ENCODE data around the gene MSLN.

The MSLN gene

DNA sequence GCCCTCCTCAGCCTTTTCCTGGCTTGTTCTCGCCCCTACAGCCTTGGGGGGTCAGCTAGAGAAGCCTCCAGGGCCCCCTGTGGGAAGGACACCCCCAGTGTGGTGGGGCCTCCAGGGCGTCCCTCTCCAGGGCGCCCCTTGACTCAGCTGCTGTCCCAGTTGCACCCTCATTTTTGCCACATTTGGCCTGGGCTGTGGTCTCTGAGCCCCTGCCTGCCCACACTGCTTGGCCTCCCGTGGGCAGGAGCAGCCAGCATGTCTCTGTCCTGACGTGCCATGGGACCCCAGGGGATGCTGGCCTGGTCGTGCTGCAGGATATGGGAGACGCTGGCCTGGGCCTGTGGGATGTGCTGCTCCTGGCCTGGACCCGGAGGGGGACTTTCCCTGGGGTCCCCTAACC, 32.9 kb downstream of the MSLN start:
- no peak for DNase-seq (ENCODE audit: low spot score)

DNA sequence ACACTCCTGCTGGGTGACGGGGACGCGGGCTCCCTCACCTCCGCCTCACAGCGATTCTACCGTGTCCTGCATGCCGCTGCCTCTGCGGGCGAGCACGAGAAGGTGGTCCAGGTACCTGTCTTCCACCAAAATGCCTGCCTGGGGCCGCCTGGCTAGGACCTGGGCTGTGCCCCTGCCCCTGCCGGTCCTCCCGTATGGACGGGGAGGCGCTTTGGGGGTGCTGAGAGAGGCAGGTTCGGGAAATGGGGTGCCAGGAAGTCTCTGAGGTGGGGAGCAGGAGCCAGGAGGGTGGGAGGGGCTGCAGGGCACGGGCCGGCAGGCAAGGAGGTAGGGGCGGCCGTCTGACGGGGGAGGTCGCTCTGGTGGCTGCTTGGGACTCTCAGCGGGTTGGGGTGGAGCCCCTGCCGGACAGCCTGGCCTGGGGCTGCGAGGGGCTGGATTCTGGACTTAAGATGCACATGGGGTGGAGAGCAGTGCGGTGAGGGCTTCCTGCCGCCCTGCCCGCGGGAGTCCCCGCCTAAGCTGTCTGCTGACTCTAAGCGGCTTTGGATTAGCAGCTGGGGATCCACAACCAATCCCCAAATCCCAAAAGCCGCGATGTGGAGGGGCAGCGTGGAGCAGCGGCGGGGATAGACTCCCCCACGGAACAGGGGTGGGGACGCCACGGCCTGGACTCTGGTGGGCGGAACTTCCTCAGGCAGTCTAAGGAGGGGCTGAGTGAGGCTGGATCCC, 33.7 kb downstream of the MSLN start:
- DNase-seq (ENCODE audit: low spot score) = no peak

GRCh38 chr16:794853-795466, 34.4 kb downstream of the MSLN start:
- DNase-seq (ENCODE audit: low spot score) = no peak

- DNase-seq (ENCODE audit: low spot score) = no peak
These were observed 35.2 kb downstream of the MSLN start for GRCh38 chr16:795580-796229.

DNA sequence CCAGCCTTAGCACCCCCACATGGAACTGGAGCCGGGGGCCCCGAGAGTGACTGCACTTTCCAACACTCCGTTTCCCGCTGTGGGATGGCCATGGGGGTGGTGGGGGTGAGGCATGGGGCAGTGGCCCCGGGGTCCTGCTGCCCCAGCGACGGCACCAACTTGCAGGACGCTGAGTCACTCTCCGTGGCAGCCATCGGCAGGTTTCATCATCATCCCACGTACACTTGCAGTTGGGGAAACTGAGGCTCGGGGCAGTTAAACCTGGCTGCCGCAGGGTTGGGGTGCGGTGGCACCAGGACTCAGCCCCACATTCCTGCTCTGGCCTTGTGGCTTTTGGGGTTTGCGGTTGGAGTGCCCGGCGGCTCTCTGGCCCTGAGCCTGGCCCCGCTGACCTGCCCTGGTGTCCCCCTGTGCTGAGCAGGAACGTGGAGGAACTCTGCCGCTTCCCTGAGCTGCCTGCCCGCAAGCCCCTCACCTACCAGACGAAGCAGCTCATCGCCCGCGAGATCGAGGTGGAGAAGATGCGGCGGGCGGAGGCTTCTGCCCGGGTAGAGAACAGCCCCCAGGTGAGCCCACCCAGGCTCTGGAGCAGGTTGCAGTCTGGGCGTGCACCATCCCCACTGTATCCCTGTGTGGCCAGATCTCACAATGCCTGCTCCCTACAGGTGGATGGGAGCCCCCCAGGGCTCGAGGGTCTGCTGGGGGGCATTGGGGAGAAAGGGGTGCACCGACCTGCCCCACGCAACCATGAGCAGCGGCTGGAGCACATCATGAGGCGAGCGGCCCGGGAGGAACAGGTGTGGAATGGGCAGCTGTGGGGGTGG, 36.0 kb downstream of the MSLN start:
- no peak for DNase-seq (ENCODE audit: low spot score)

- no peak for DNase-seq (ENCODE audit: low spot score)
These were observed 36.5 kb downstream of the MSLN start for GRCh38 chr16:797120-797420.

DNA sequence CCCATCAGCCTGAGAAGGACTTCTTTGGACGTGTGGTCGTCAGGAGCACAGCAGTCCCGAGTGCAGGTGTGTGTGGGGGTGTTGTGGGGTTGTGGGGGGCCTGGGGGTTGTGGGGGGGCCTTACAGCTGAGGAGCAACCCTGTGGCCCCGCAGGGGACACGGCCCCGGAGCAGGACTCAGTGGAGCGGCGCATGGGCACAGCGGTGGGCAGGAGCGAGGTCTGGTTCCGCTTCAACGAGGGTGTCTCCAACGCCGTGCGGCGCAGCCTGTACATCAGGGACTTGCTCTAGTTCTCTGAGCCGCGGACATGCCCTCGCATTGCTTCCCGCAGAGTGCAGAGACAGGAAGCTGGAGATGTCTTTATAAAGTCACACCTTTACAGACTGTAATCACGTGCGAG, 37.2 kb downstream of the MSLN start:
- DNase-seq (ENCODE audit: low spot score) = no peak

DNA sequence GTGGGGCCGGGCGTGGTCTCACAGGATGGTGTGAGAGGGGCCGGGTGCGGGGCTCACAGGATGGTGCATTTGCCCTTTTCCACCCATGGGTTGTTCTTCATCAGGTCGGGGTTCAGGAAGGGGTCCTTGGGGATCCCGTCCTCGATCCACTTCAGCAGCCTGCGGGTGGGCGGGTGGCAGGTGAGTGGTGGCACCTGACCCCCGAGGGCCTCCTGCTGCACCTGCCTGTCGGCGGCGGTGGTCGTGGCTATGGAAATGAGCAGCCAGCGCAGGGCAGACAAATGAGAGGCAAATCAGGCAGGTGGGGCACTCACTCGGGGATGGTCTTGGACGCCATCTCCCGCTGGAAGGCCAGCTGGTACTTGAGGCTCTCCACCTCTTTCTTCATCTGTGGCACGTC, 38.1 kb downstream of the MSLN start:
- DNase-seq (ENCODE audit: low spot score) = no peak

DNA sequence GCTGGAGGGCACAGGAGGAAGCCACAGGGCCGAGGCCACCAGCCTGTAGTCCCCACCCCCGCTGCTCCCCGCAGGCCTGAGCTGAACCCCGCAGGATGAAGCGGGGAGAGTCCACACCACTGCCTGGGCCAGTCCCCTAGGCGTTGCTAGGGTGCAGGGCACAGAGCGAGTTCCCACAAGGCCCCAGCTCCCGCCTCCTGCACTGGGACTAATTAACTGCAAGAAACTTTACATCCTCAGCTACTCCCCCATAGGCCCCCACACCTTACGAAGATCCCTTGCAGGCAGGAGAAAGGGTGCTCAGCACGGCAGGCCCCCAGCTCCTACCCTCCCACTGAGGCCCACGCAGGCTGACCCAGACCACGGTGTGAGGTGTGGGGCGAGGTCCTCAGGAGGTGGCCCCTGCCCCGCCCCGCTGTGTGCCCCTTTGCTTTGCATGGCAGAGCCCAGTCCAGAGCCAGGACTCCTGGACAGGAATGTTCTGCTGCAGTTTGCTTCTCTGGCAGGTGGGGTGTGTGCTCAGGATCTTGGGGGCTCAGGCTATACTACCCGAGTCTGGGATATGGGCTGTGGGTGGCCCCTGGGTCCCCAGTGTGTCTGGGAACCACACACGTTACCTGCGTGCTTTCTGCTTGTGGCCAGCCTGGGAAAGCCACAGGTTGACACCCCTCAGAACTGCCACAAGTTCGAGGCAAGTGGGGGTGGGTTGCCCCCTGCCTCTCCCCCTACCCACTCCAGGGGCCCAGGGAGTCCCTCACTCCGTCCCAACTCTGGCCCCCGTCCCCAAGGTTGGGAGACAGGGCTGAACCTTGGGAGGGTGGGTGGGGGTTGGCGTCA, 38.8 kb downstream of the MSLN start:
- peak; percentile 33 for DNase-seq (ENCODE audit: low spot score)

GRCh38 chr16:799948-800833, 39.7 kb downstream of the MSLN start, which contains the start of gene GNG13:
Gene GNG13, minus strand, starts transcription at chr16:800734. Its CDS starts 1,657 bp downstream, at chr16:799077.
- DNase-seq (ENCODE audit: low spot score) = no peak

DNA sequence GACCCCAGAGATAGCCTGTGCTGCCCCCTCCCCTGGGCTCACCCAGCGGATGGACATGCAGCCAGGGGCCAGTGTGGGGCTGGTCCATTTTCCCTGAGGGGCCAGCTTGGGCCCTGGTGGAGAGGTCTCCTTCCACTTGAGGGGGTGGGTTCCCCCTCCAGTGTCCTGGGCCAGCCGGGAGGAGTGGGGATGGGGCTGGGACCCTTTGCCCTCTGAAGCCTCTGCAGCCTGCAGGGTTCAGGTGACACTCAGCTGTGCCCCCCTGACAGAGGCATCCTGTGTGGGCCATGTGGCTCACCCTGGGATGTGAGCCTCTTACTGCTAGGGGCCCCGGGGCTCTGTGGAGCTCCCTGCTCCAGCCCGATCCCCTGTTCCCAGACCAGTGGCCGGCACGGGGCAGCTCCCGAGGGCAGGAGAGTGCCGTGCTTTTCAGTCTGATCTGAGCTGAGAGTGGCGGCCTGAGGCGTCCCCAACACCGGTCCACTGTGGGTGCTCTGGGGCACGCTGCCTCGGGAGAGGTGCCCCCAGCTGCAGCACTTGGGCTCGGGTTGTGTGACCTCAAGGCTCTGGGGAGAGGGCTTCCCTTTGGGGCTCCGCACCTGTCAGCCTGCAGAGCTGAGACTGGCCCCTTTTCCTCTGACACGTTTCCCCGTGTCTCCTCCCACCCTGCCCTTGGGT, 40.4 kb downstream of the MSLN start:
- no peak for DNase-seq (ENCODE audit: low spot score)

GRCh38 chr16:801584-802363, 41.2 kb downstream of the MSLN start:
- DNase-seq (ENCODE audit: low spot score) = no peak

- no peak for DNase-seq (ENCODE audit: low spot score)
These were observed 41.9 kb downstream of the MSLN start for GRCh38 chr16:802461-802860.

- DNase-seq (ENCODE audit: low spot score) = no peak
These were observed 42.6 kb downstream of the MSLN start for GRCh38 chr16:802914-803753.

DNA sequence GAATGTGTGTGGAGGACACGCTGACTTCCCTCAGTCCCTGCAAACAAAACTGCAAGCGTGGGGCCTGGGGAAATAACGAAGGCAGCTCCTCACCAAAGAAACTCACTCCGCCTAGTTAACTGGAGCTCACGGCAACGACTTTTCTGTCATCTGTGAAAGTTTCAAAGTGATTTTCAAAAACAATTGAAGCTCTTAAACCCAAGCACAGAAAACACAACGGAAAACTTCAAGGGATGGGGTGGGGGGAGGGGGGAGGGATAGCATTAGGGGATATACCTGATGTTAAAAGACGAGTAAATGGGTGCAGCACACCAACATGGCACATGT, 43.2 kb downstream of the MSLN start:
- no peak for DNase-seq (ENCODE audit: low spot score)

DNA sequence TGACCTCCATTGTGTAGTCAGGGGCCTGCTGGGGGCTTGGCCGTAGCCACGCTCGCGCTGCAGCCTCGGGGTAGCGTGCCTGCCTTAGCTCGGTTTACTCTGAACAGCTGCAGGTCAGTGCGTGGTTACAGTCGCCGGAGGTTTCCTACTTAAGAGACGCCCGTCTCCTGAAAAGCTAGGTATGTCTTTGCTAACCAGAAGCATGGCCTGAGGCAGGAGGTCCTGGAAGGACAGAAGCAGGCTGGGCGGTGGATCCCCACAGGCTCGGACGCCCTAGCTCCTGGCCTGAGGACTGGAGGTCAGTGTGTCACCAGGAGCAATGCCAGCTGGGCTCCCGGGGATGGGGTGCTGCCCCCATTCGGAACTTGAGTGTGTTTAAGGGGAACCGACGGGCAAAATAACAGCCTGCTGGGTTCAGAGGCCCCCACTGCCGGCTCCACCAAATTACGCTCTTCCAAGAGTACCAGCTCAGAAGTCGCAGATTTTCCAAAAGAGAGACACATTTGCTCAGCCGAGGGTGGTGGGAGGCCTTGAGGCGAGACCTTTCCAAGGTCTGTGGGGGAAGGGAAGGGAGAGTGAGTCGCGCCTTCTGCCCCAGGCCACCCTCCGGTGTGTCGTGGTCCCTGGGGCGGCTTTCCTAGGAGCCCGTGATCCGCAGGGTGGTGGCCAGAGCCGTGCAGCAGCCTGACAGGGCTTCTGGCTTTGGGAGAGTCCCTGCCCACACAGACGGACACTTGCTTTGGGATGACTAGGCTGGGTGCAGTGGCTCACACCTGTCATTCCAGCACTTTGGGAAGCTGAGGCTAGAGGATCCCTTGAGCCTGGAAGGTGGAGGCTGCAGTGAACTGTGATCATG, 43.9 kb downstream of the MSLN start:
- DNase-seq (ENCODE audit: low spot score) = no peak

DNA sequence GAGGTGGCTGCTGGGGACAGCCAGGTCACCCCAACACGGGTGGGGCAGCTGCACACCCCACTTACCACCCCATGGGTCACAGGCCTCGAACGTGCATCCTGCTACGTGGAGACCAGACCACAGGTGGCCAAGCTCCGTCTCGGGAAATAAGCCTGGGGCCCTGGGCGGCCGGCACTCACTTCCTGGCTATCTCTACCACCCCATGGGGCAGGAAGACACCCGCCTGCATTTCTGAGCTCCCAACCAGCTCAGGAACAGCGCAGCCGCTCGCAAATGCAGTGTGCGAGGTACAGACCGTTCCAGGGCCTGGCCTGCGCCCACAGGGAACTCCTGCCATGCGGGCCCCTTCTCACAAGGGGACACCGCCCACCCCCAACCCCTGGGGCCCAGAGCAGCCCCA, 44.9 kb downstream of the MSLN start:
- DNase-seq (ENCODE audit: low spot score) = no peak
